ENCODE measurements around the gene PUDP.
"Not testable (repeated sequence)": the region's sequence is repeated elsewhere in the genome, so short reads cannot be mapped to it uniquely, and the experiment has no call there.

PUDP gene

DNA sequence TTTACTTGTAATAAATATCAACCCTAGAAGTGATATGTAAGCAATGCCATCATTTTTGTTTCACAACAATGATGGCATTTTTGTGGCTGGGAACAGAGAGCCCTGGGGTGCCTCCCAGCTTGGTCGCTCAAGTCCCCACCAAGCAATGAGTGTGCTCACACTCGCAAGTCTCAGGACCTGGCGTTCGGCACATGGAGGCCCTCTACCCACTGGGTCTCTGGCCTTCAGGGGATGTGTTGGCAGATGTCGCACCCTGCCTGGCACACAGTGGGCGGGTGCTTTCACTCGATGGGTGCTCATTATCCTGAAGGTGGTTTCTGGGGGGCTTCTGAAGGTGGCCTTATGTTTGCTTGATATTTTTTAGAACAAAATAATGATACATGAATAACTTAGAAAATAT is 75.1 kb downstream of the PUDP start:
- no peak for DNase-seq (ENCODE audit: low read depth)

- DNase-seq (ENCODE audit: low read depth) = no peak
These were observed 76.6 kb downstream of the PUDP start for GRCh38 chrX:7071390-7071789.

DNA sequence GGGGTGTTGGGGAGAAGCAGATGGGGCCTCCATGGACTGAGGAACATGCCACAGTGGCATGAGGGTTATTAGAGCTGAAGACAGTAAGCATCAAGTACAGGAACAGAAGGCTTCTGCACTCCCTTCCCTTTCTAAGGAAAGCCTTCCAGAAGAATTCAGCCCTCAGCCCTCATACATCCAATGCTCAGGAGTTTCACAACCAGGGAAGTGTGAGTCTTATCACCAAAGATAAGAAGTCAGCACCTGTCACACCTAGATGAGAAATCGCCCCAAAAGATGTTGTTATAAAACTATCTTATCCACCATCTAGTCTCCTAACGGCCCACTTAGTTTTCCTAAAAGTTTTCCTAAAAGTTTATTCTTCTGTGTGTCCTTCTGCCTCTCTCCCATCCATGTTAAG is 78.4 kb downstream of the PUDP start:
- DNase-seq (ENCODE audit: low read depth) = no peak

DNA sequence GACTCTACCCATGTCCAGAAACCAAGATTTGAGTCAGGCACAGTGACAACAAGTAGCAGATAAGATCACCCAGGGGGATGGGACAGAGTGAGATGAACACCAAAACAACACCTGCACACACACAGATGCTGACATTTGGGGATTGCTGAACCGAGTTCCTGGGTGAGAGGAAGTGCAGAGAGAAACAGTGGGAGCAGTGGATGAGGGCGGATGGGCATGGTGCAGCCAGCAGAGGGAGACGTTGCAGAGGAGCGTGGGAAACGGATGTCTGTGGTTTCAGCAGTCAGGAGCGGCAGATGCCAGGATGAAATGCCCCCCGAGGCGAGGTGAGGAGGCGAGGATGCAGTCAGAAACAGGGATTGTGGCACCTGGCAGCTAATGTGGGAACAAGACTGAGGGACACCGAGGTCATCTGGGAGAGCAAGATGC is 79.0 kb downstream of the PUDP start:
- no peak for DNase-seq (ENCODE audit: low read depth)

DNA sequence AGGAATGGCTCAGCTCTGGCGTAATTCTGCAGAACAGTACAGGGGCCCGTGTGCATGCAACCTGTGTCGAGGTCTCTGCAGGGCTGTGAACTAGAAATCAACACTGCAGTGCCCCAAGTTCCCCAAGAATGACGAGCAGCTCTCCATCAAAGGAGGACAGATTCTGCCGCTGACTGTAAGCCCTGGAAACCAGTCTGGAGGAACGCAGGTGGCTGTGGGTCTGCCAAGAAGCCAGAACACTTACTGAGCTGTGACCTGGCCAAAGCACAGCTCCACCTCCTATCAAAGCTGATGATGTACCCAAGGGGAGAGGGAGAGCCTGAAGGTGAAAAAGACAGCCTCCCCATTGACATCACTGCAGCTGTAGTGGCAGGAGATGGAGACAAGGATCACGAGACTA is 80.7 kb downstream of the PUDP start:
- no peak for DNase-seq (ENCODE audit: low read depth)

- DNase-seq (ENCODE audit: low read depth) = no peak
These were observed 82.5 kb downstream of the PUDP start for GRCh38 chrX:7065473-7065872.

DNA sequence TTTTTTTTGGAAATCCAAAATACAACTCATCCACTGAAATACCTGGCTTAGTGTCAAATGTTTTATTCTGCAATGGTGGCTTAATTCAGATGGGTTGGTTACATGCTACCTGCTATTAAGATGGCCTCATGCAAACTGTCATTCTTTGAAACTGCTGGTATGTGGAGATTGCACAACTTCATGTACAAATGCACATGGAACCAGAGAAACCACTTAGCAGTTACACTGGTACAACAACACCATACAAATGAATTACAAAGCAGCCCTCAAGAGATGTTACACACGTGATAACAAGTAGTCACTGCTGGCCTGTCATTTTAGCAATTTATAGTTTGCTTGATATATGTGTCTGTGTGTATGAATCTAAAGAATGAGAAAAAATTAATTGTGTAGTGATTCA is 85.0 kb downstream of the PUDP start:
- DNase-seq (ENCODE audit: low read depth) = no peak

DNA sequence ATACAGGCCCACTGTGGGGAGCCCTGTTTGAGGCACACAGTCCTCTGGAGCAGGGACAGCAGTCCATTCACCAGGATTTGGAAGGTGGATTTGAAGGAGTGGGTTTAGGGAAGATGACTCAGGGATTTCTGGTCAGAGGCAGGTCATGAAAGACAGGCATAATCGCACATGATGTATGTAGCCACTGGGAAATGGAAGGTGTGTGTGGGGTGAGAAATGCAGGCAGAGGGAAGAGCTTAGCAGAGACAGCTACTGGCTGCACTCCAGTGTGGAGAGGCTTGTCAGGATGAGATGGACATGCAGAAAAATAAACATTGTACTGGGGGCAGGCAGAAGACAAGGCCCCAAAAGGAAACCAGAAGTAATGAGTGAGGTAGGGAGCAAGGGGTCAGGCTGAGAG is 85.7 kb downstream of the PUDP start:
- no peak for DNase-seq (ENCODE audit: low read depth)

- no peak for DNase-seq (ENCODE audit: low read depth)
These were observed 86.5 kb downstream of the PUDP start for GRCh38 chrX:7061429-7061828.

DNA sequence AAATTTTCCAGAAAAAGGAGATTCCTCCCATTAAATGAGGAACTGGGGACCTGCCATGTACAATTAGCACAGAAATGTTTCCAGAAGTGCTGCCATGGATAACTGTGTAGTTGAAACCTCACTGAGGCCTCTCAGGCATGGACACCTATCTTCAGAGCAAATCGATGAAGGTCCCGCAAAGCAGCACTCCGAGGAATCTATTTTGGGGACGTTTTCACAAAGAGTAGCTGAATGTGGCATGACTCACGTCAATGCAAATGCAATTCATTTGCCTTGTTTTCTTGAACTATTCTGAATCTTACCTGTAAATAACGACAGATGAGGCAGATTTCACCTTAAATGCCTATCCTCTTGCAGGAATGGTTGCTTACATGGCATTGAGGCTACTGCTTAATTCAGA is 87.5 kb downstream of the PUDP start:
- no peak for DNase-seq (ENCODE audit: low read depth)

DNA sequence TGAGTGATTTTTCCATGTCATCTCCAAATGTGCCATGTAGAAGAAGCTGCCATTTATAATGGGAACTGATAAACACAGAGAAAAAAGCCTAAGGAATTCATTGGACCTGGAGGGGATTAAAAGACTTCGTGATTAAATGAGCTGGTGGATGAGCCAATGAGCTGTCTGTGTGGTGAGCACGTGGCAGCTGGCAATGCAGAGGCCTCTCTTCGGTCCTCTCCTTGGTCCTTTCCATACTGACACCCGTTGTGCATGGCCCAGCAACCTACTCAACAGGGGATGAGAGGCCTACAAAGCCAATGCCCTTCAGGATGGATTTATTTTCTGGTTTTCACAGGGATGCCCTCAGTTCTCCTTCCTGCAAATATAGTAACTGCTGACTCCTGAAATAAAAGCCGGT is 88.1 kb downstream of the PUDP start:
- DNase-seq (ENCODE audit: low read depth) = no peak

DNA sequence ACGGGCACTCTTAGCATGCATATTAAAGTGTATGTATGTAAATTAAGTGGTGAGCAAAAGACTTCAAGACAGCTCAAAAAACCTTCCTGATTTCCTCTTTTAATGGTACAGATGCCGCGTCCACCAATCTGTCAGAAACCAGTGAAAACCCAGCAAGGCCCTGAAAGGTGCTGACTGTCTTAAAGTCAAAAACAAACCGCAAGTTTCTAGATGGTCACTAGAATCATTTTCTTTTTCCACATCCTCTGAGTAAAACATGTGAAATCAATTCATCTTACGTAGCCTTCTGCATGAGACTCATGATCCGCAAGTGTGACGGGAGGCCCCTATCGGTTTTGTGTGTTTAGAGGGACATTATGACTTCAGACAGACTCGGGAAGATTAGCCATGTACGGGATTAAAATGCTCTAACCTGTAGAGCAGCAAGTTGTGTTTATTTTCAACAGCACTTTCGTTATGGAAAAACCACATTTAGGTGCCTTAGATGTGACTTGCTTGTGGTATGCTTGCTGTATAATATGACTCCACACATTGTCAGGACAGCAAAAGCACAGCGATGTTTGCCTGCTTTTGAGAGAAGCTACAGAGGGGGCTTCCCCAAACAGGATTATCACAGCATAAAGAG is 88.6 kb downstream of the PUDP start:
- no peak for DNase-seq (ENCODE audit: low read depth)

- DNase-seq (ENCODE audit: low read depth) = no peak
These were observed 92.4 kb downstream of the PUDP start for GRCh38 chrX:7055386-7056137.

- DNase-seq (ENCODE audit: low read depth) = no peak
These were observed 93.4 kb downstream of the PUDP start for GRCh38 chrX:7054219-7055216.

- DNase-seq (ENCODE audit: low read depth) = no peak
These were observed 95.4 kb downstream of the PUDP start for GRCh38 chrX:7052541-7052940.

DNA sequence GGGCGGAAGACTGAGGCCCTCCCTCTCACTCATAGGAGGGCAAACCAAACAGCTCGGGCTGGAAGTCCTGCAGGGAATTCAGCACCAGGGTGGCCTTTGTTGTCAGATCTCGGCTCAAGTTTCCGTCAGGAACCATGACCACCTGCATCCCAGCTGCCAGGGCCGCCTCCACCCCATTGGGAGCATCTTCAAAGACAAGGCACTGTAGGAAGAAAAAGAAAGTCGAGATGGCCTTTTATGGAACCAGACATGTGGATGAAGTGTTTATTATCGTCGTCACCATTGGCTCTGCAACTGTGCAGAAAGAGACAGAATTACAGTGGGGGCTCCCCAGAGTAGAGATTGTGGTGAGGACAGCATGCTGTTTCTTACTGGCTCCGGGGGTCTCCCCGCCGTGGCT is 97.7 kb downstream of the PUDP start:
- DNase-seq (ENCODE audit: low read depth) = no peak

DNA sequence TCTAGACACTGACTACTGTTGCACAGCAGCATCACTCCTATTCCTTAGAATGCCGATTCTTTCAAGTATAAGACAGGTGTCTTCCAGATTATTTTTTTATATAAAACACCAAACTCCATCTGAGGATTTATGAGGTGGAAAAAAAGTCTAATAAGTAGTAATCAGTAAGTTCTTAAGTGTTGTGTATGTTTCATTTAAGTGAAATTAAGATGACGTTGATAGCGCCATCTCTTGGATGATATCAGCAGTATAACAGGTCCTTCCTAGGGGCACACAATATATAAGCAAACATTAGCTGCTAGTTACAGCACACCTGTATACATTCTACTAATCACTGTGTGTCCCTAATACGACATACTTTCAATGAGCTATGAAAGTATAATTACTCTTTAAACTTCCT is 100.0 kb downstream of the PUDP start:
- no peak for DNase-seq (ENCODE audit: low read depth)

- DNase-seq (ENCODE audit: low read depth) = no peak
These were observed 102.6 kb downstream of the PUDP start for GRCh38 chrX:7045238-7045955.

- not testable (repeated sequence) for DNase-seq (ENCODE audit: low read depth)
These were observed 104.0 kb downstream of the PUDP start for GRCh38 chrX:7043796-7044433.

DNA sequence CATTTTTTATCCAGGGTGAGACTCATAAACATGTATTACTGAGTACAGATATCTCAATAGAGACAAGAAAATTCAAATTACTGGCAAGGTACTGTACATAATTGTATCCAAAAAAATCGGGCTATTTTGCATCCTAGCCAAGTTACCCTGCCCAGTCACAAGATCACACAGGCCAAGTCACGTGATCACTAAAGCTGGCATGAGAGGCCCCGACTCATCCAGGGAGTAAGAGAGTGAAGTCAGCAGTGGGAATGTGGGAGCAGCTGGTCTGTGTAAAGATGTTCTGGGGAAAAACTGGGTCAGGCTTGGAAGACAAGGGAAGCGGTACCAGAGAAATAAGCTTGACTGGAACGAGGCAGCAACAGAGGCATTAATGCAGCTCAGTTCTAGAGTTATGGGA is 119.7 kb downstream of the PUDP start:
- no peak for DNase-seq (ENCODE audit: low read depth)

DNA sequence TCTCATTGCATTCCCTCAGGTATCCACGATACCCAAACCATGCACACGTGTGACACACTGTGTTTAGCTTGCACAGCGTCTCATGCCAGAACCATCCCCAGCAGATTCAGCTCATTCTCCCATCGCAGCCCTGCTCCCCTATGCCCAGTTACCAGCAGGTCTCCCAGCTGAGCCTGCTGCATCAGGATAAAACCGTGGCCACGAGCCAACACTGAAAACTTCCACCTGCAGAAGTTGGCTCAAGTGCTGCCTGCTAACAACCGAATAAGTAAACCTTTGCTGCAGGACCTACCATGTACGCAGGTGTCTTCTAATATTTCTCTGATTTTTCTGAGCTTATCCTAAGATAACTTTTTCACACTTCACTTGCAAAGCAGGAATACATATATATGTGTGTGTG is 120.9 kb downstream of the PUDP start:
- DNase-seq (ENCODE audit: low read depth) = no peak

DNA sequence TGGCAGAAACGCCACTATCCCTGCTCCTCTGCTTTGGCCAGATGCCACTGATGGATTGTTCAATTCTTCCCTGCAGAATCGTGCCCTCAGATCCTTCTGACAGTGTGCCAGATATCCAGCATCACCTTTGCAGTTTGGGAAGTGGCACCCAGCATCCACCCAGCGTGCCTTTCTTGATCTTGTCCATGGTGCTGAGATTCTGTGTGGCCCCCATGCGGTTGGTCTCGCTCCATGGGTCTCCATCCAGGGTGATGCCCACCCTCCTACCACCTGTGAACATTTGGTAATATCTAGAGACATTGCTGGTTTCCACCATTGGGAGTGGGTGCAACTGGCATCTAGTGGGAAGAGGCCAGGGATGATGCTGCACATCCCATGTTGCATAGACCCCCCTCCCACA is 121.6 kb downstream of the PUDP start:
- not testable (repeated sequence) for DNase-seq (ENCODE audit: low read depth)
